GM04503 (cell line): ENCODE data around the gene HS6ST3.
"Not testable (repeated sequence)": the region's sequence is repeated elsewhere in the genome, so short reads cannot be mapped to it uniquely, and the experiment has no call there.

Experiments used
- DNase-seq: peaks from one replicate; pipeline ENCODE4 v3.0.0-alpha.2; 2012; ENCODE audit warnings: low read depth

The HS6ST3 gene

GRCh38 chr13:96734499-96734898 is 644.6 kb downstream of the HS6ST3 start:
- DNase-seq = no peak

- no peak for DNase-seq
These were observed 651.9 kb downstream of the HS6ST3 start for GRCh38 chr13:96741779-96742178.

- no peak for DNase-seq
These were observed 653.6 kb downstream of the HS6ST3 start for GRCh38 chr13:96743296-96744089.

GRCh38 chr13:96744367-96745331 is 654.7 kb downstream of the HS6ST3 start:
- DNase-seq = no peak

- no peak for DNase-seq
These were observed 657.0 kb downstream of the HS6ST3 start for GRCh38 chr13:96746886-96747285.

- DNase-seq = no peak
These were observed 659.9 kb downstream of the HS6ST3 start for GRCh38 chr13:96749825-96750224.

GRCh38 chr13:96751089-96751488 is 661.2 kb downstream of the HS6ST3 start:
- DNase-seq = no peak

GRCh38 chr13:96762876-96763275 is 673.0 kb downstream of the HS6ST3 start:
- DNase-seq = no peak

GRCh38 chr13:96766306-96766705 is 676.4 kb downstream of the HS6ST3 start:
- DNase-seq = no peak

GRCh38 chr13:96768524-96768923 is 678.6 kb downstream of the HS6ST3 start:
- no peak for DNase-seq

- DNase-seq = no peak
These were observed 680.0 kb downstream of the HS6ST3 start for GRCh38 chr13:96769874-96770273.

- no peak for DNase-seq
These were observed 681.8 kb downstream of the HS6ST3 start for GRCh38 chr13:96771486-96772367.

- no peak for DNase-seq
These were observed 682.5 kb downstream of the HS6ST3 start for GRCh38 chr13:96772426-96772825.

- not testable (repeated sequence) for DNase-seq
These were observed 688.4 kb downstream of the HS6ST3 start for GRCh38 chr13:96778302-96778701.

GRCh38 chr13:96779691-96780090 is 689.8 kb downstream of the HS6ST3 start:
- DNase-seq = no peak

GRCh38 chr13:96780105-96780504 is 690.2 kb downstream of the HS6ST3 start:
- DNase-seq = no peak

GRCh38 chr13:96781141-96781540 is 691.2 kb downstream of the HS6ST3 start:
- DNase-seq = no peak

- DNase-seq = no peak
These were observed 692.3 kb downstream of the HS6ST3 start for GRCh38 chr13:96782186-96782585.

GRCh38 chr13:96783057-96783456 is 693.1 kb downstream of the HS6ST3 start:
- DNase-seq = no peak

- DNase-seq = no peak
These were observed 693.6 kb downstream of the HS6ST3 start for GRCh38 chr13:96783511-96783910.

- no peak for DNase-seq
These were observed 696.1 kb downstream of the HS6ST3 start for GRCh38 chr13:96785986-96786385.

- DNase-seq = no peak
These were observed 702.3 kb downstream of the HS6ST3 start for GRCh38 chr13:96792188-96792587.
